ENCODE measurements around the gene PCDHGA1.

- TF ChIP-seq CTCF (IDR thresholded peaks at IDR 0.05) (no peak), POLR2A (IDR thresholded peaks at IDR 0.05) (no peak), EP300 (IDR thresholded peaks at IDR 0.05) (no peak)
Observed at GRCh38 chr5:141388661-141389060, 58.3 kb downstream of the PCDHGA1 start.
